Ramos (cell line): ENCODE data around the gene DNAH14.
"Not testable (repeated sequence)": the region's sequence is repeated elsewhere in the genome, so short reads cannot be mapped to it uniquely, and the experiment has no call there.

Source experiments
- in situ Hi-C: fragments of 300-500 bp; cut with MboI; formaldehyde crosslinking; loops from one replicate; pipeline ENCODE4 v1.14.3; 2022; ENCODE audit warnings: low sequenced_read_pairs; ENCODE audit not compliant: unreplicated experiment

DNAH14 gene

GRCh38 chr1:225374996-225375395 is 445.5 kb downstream of the DNAH14 start:
- in situ Hi-C loops, result no loop called here

DNA sequence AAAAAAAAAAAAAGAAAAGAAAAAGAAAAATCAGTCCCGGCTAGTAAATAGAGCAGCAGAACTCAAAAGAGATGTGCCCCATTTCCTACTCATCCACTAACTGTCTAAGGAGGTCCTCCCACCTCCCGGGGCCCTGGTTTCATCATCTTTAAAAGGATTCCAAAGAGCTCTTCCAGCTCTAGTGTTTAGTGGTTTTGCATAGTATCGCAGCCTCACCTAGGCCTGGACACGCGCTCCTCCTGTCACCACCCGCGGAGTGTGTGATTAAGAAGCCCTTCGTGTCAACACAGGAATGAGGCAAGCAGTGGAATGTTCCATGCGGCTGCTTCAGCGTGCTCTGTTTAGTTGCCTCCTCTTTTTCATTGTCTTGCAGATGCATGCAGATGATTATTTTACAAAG is 449.4 kb downstream of the DNAH14 start:
- in situ Hi-C loops, result no loop called here

GRCh38 chr1:225380691-225381090 is 451.2 kb downstream of the DNAH14 start:
- in situ Hi-C loops, result no loop called here

GRCh38 chr1:225386860-225387259 is 457.4 kb downstream of the DNAH14 start:
- in situ Hi-C loops, result not testable (repeated sequence)

DNA sequence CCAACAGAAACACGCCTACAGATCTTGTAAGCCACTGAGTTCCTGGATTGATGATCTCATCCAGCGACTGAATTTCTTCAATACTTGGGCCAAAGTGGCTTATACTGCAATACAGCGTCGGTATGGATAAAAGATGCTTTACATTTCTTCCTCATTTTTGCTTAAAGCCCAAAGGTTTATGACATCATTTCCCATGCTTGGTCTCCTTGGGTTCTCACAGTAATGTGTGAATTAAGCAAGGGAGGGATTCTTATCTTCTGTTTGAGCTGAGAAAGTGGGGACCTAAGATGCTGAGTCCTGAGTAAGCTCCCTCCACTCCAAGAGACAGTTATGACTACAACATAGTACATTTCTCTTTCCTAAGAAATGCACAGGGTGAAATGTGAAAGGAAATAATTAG is 458.9 kb downstream of the DNAH14 start:
- in situ Hi-C loops, result no loop called here

DNA sequence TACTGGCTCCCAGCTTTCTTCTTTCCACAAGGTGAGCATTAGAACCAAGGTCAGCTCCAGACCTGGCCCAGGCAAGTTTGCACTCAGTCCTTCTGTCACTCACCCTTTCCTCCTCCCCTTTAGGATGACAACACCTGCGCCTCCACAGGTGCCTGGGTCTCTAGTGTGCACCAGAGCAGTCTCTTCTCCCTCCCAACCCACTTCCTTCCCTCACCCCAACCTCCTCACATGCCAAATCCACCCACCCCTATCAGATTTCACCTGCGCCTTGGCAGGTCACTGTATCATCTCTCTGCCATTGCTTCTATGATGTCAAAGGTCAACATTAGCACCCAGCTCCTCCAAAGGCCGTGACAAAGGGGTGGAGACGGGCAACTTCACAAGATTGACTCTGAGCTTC is 460.4 kb downstream of the DNAH14 start:
- in situ Hi-C loops, result no loop called here

GRCh38 chr1:225396357-225396756 is 466.9 kb downstream of the DNAH14 start:
- in situ Hi-C loops, result no loop called here

- in situ Hi-C loops, result no loop called here
Measured at GRCh38 chr1:225400968-225401367, 471.5 kb downstream of the DNAH14 start.

DNA sequence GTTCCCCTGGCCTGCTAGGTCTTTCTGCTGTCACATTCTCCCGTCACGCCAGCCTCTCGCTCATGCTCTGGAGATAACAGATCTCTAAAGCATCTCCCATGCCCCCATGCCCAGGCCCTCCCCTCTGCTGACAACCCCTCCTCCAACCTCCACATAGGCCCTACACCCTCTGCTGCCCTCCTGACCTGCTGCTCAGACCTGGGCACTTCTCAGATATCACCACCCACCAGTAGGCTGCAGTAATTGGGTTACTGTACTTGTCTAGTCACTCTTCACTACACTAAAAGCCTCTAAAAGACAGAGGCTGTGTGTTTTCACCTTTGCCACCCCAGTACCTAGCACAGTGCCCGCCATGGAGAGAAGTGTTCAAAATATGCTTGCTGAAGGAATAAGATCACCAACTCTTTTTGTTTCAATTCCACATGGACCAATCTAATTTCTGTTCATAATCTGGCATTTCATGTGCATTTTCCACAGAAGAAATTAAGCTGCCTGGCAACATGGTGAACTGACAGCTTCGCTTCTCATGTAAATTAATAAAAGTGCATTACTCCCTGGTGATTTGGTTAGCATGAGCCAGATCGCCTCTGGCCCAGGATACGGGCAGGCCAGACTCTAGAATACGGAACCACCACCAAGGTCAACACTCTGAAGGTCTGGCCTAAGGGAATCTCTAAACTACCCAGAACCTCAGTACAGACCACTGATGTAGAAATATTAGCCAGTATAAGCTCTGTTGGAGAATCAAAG is 477.7 kb downstream of the DNAH14 start:
- in situ Hi-C loops, result no loop called here

- in situ Hi-C loops, result no loop called here
Measured at GRCh38 chr1:225407755-225408154, 478.3 kb downstream of the DNAH14 start.

DNA sequence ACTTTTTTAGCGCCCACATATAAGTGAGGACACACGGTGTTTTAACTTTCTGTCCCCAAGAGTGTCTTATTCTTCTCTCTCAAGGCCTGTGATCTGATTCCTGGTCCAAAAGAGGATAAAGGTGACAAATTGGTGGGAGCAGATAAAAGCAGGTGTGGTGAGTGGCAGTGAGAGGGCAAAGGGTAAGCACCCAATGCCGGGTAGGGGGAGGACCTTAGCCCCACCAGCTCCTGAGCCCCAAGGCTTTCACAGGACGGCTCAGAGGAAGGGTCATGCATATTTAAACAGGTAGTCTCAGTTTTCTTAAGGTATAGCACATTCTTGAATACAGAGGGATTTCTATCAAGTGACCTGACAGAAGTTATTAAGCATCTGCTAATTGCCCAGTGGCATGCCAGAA is 478.8 kb downstream of the DNAH14 start:
- in situ Hi-C loops, result no loop called here

- in situ Hi-C loops, result no loop called here
Measured at GRCh38 chr1:225409051-225409450, 479.6 kb downstream of the DNAH14 start.

DNA sequence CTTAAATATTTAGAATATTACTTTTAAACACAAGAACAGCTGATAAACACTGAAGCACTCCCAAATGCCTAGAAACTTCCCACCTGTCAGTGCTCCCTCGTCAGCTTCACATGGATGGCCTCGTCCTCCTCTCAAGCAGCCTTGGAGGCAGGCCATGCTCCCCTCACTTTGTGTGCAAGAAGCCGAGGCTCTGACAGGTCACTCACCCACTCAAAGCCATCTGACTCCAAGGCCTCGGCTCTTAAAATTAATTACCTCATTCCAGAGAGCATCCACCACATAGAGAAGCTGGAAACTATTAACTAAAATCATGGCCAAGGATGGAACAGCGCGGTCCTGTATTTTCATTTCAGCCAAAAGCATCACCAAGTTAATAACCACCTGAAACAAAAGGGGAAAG is 480.6 kb downstream of the DNAH14 start:
- in situ Hi-C loops, result no loop called here

DNA sequence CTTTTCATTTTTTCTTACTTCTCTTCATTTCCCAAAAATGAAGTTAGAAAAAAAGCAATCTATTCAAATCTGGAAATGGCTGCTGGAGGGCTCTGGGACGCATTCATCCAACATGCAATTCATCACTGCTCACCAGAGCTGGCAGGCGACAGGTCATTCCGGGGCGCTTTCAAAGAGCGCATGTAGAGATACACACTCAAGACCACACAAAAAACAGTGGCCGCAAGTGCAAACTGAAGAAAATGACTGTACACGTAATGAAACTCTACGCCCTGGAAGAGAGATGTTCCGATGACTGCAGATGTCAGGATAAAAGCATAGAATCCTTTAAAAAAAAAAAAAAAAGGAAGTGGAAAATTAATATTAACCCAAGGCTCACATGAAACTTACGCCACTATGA is 482.8 kb downstream of the DNAH14 start:
- in situ Hi-C loops, result no loop called here

DNA sequence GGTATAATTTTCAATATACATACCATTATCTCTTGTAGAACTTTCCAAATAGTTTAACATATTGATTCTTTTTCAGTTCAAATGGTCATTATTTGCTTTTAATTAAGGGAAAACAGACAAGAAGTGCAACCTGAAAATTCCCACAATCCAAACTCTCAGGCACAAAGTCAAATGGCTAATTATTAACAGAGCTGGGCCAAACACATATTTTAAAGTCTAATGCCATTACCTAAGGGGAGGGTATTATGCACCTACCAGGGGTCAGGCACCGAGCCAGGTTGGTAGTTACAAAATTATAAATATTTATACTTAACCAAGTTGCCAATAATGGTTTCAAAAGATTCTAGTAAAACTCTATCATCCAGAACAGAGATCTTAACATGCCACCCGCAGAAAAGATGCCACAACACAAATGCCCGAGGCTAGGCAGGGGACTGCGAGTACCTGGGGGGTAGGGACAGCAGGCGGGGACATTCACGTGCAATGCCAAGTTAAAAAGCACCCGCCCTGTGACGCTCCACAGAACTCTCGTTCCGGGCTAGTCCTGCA is 483.4 kb downstream of the DNAH14 start:
- in situ Hi-C loops, result no loop called here

GRCh38 chr1:225413708-225414375 is 484.4 kb downstream of the DNAH14 start:
- in situ Hi-C loops, result no loop called here

GRCh38 chr1:225415307-225415706 is 485.8 kb downstream of the DNAH14 start:
- in situ Hi-C loops, result no loop called here

GRCh38 chr1:225415967-225416745 is 486.7 kb downstream of the DNAH14 start:
- in situ Hi-C loops, result no loop called here

GRCh38 chr1:225418059-225418458 is 488.6 kb downstream of the DNAH14 start:
- in situ Hi-C loops, result no loop called here

DNA sequence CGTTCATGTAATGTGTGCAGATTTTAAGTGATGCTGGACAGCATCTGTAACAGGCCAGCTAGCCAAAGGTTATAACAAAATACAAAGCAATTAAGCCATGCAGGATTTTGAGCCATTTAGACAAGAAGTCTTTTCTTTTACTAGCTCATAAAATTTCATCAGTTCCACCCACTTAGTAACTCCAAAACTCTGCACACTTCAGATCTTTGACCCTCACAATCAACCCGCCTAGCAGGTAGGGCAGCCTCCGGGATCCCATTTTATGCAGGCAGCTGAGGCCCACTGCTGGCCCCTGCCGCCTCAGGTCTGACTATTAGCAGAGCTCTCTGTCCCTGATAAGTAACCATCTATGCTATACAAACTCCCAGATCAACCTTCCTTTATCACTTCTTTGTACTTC is 489.1 kb downstream of the DNAH14 start:
- in situ Hi-C loops, result no loop called here

- in situ Hi-C loops, result no loop called here
Measured at GRCh38 chr1:225422031-225422605, 492.6 kb downstream of the DNAH14 start.
